HEK293T (cell line): ENCODE data around the gene ANKS1B.

Source experiments
- CTCF ChIA-PET: fragments of 350-600 bp; formaldehyde crosslinking; extraction: SDS; loops from one replicate; lab custom pipeline; 2021; ENCODE audit warnings: antibody characterized with exemption, inconsistent platforms; lab: Yijun Ruan, JAX
- POLR2A ChIA-PET: fragments of 350-600 bp; formaldehyde crosslinking; extraction: SDS; loops from one replicate; lab custom pipeline; 2020; ENCODE audit warnings: antibody characterized with exemption, inconsistent platforms; lab: Yijun Ruan, JAX
- DNase-seq: peaks from one replicate; pipeline ENCODE4 v3.0.0; 2012; ENCODE audit warnings: mixed read lengths; ENCODE audit errors: extremely low spot score
- ARNT ChIP-seq: fragments of 450-650 bp; IDR thresholded peaks from 2 replicates; pipeline ENCODE4 v1.6.1; 2017; ENCODE audit warnings: mild to moderate bottlenecking
- BHLHE40 ChIP-seq: fragments of 450-650 bp; IDR thresholded peaks from 2 replicates; pipeline ENCODE4 v1.6.1; 2016; ENCODE audit warnings: mild to moderate bottlenecking, moderate library complexity, borderline replicate concordance
- CTBP1 ChIP-seq: fragments of 450-650 bp; IDR thresholded peaks from 2 replicates; pipeline ENCODE4 v1.6.1; 2016; ENCODE audit warnings: borderline replicate concordance
- ELF4 ChIP-seq: fragments of 450-650 bp; IDR thresholded peaks from 2 replicates; pipeline ENCODE4 v1.6.1; 2017; ENCODE audit warnings: antibody characterized with exemption
- FOXA1 ChIP-seq: fragments of 450-650 bp; IDR thresholded peaks from 2 replicates; pipeline ENCODE4 v1.6.1; 2016; ENCODE audit warnings: mild to moderate bottlenecking
- FOXK2 ChIP-seq: fragments of 450-650 bp; IDR thresholded peaks from 2 replicates; pipeline ENCODE4 v1.6.1; 2016; ENCODE audit warnings: mild to moderate bottlenecking
- FOXM1 ChIP-seq: fragments of 450-650 bp; IDR thresholded peaks from 2 replicates; pipeline ENCODE4 v1.6.1; 2017; ENCODE audit warnings: mild to moderate bottlenecking, borderline replicate concordance
- HDGF ChIP-seq: fragments of 450-650 bp; IDR thresholded peaks from 2 replicates; pipeline ENCODE4 v1.6.1; 2017; ENCODE audit warnings: antibody characterized with exemption, borderline replicate concordance
- L3MBTL2 ChIP-seq: fragments of 450-650 bp; conservative IDR thresholded peaks from 2 replicates; pipeline ENCODE4 v1.6.1; 2016; ENCODE audit warnings: mild to moderate bottlenecking
- LEF1 ChIP-seq: fragments of 450-650 bp; IDR thresholded peaks from 2 replicates; pipeline ENCODE4 v1.6.1; 2017; ENCODE audit warnings: mild to moderate bottlenecking, borderline replicate concordance
- NFRKB ChIP-seq: fragments of 450-650 bp; IDR thresholded peaks from 2 replicates; pipeline ENCODE4 v1.6.1; 2016; ENCODE audit warnings: mild to moderate bottlenecking, moderate library complexity
- PKNOX1 ChIP-seq: fragments of 450-650 bp; IDR thresholded peaks from 2 replicates; pipeline ENCODE4 v1.6.1; 2016
- SP1 ChIP-seq: fragments of 450-650 bp; IDR thresholded peaks from 2 replicates; pipeline ENCODE4 v1.6.1; 2017
- SUZ12 ChIP-seq: fragments of 450-650 bp; IDR thresholded peaks from 2 replicates; pipeline ENCODE4 v1.6.1; 2016; ENCODE audit warnings: mild to moderate bottlenecking
- TARDBP ChIP-seq: fragments of 450-650 bp; IDR thresholded peaks from 2 replicates; pipeline ENCODE4 v1.6.1; 2016
- ZNF384 ChIP-seq: fragments of 450-650 bp; IDR thresholded peaks from 2 replicates; pipeline ENCODE4 v1.6.1; 2016

Gene ANKS1B

GRCh38 chr12:99213047-99213446, 771.7 kb downstream of the ANKS1B start:
- ChIA-PET CTCF (no interaction called here), POLR2A (no interaction called here)
- DNase-seq, result no peak
- no peak for TF ChIP-seq TARDBP
- TF ChIP-seq ARNT, result no peak
- TF ChIP-seq CTBP1, result no peak
- no peak for TF ChIP-seq BHLHE40
- TF ChIP-seq L3MBTL2, result no peak
- TF ChIP-seq SP1, result no peak
- TF ChIP-seq LEF1, result no peak

- ChIA-PET POLR2A (no interaction called here), CTCF (no interaction called here)
- TF ChIP-seq FOXA1 (no peak), NFRKB (no peak), FOXK2 (no peak), SP1 (no peak), CTBP1 (no peak), ZNF384 (no peak), BHLHE40 (no peak), PKNOX1 (no peak), ARNT (no peak), HDGF (no peak), L3MBTL2 (no peak), TARDBP (no peak), SUZ12 (no peak), FOXM1 (no peak), ELF4 (no peak), LEF1 (no peak)
- no peak for DNase-seq
Measured at GRCh38 chr12:99212275-99212674, 772.5 kb downstream of the ANKS1B start.

- ChIA-PET CTCF (no interaction called here), POLR2A (no interaction called here)
- TF ChIP-seq L3MBTL2 (no peak), CTBP1 (no peak), LEF1 (no peak), FOXM1 (no peak), SUZ12 (no peak), ARNT (no peak), FOXK2 (no peak), HDGF (no peak), TARDBP (no peak), PKNOX1 (no peak)
- DNase-seq, result no peak
Measured at GRCh38 chr12:99205111-99205510, 779.6 kb downstream of the ANKS1B start.

GRCh38 chr12:99201906-99202645, 782.7 kb downstream of the ANKS1B start:
- DNase-seq, result no peak
- CTCF ChIA-PET, result no interaction called here
- no peak for TF ChIP-seq FOXK2
- TF ChIP-seq BHLHE40, result no peak
- no peak for TF ChIP-seq ZNF384
- TF ChIP-seq PKNOX1, result no peak
- no peak for TF ChIP-seq CTBP1
- TF ChIP-seq HDGF, result no peak
- TF ChIP-seq TARDBP, result no peak
- POLR2A ChIA-PET, result no interaction called here

GRCh38 chr12:99200711-99201384, 783.9 kb downstream of the ANKS1B start:
- DNase-seq, result no peak
- ChIA-PET CTCF (no interaction called here), POLR2A (no interaction called here)
- no peak for TF ChIP-seq SP1
- no peak for TF ChIP-seq FOXK2
- TF ChIP-seq FOXM1, result no peak
- no peak for TF ChIP-seq TARDBP
- TF ChIP-seq SUZ12, result no peak
- TF ChIP-seq ELF4, result no peak
- no peak for TF ChIP-seq L3MBTL2
- no peak for TF ChIP-seq PKNOX1
- no peak for TF ChIP-seq NFRKB

GRCh38 chr12:99195474-99195873, 789.3 kb downstream of the ANKS1B start:
- ChIA-PET CTCF (no interaction called here), POLR2A (no interaction called here)
- no peak for DNase-seq
- TF ChIP-seq ZNF384 (no peak), FOXK2 (no peak), PKNOX1 (no peak), HDGF (no peak), LEF1 (no peak), ELF4 (no peak), ARNT (no peak), CTBP1 (no peak), SP1 (no peak), TARDBP (no peak), NFRKB (no peak), FOXA1 (no peak), BHLHE40 (no peak), FOXM1 (no peak)
